ENCODE results near the gene ATIC. TPM values are rescaled to one million over a fixed set of nuclear protein-coding genes. Genes with fewer than 3 reads are reported as not detected.

The ATIC gene
- polyA plus RNA-seq, 1 donor from 2014 or later: 9.5 TPM

- H3K27me3 ChIP-seq (ENCODE audit: insufficient read depth, low read depth, low read length): no peaks in the 10 kb centered on the region
- no peaks in the 10 kb centered on the region for H3K36me3 ChIP-seq (ENCODE audit: insufficient read depth, low read length)
- H3F3A ChIP-seq (ENCODE audit: insufficient read depth, low read length, poor library complexity, severe bottlenecking): no peaks in the 10 kb centered on the region
- no peaks in the 10 kb centered on the region for H3K9me3 ChIP-seq (ENCODE audit: low read length)
- no peak overlapping the region for H3K27ac ChIP-seq (ENCODE audit: low read length)
- no peak overlapping the region for H3K4me3 ChIP-seq (ENCODE audit: low read length)
- H4K20me1 ChIP-seq (ENCODE audit: insufficient read depth): no peaks in the 10 kb centered on the region
- no peak overlapping the region for H3K9ac ChIP-seq (ENCODE audit: low read length)
- H3K4me2 ChIP-seq (ENCODE audit: low read length): no peak overlapping the region
- TF ChIP-seq SMC3 (conservative IDR thresholded peaks at IDR 0.05; ENCODE audit: poor library complexity): no peak
- no peak for TF ChIP-seq RAD21 (conservative IDR thresholded peaks at IDR 0.05)
- TF ChIP-seq MXI1 (conservative IDR thresholded peaks at IDR 0.05; ENCODE audit: poor library complexity, severe bottlenecking): no peak
- no peak for TF ChIP-seq REST (IDR thresholded peaks at IDR 0.05; ENCODE audit: borderline replicate concordance)
- TF ChIP-seq EZH2 (IDR thresholded peaks at IDR 0.05; ENCODE audit: borderline replicate concordance, insufficient read depth, low read length, poor library complexity, severe bottlenecking): no peak
- TF ChIP-seq TAF1 (IDR thresholded peaks at IDR 0.05; ENCODE audit: low read depth): no peak
- TF ChIP-seq CTCF (IDR thresholded peaks at IDR 0.05; ENCODE audit: poor library complexity, severe bottlenecking): no peak
- no peak for TF ChIP-seq POLR2AphosphoS5 (IDR thresholded peaks at IDR 0.05)
- no peak for TF ChIP-seq EP300 (conservative IDR thresholded peaks at IDR 0.05; ENCODE audit: poor library complexity, severe bottlenecking)
- H3K9me2 ChIP-seq (ENCODE audit: insufficient read depth, low read length): no peaks in the 10 kb centered on the region
- no peak overlapping the region for H2AFZ ChIP-seq (ENCODE audit: low read depth, low read length)
- no peaks in the 10 kb centered on the region for H3K79me2 ChIP-seq (replicated peaks; ENCODE audit: insufficient read depth, low read length)
Measured at GRCh38 chr2:215320679-215321078, 8.8 kb downstream of the ATIC start.

DNA sequence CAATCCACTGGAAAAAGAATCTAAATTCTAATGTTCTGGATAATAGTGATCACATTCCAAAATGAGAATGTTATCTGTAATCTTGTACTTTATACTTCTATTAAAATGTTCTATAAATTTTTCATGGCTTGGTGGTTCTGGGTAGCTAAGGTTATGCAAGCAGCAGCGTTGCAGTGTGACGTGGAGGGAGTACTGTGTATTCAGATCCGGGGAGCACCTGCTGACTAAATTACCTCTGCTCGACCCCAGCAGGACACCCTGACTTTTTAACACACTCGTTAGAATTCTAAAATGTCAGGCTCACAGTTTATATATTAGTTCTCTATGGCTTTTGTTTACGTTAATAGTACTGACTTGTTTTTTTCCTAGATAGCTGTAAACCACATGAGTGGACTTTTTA lies 13.0 kb downstream of the ATIC start:
- no peak overlapping the region for H3K9ac ChIP-seq (ENCODE audit: low read length)
- no peak overlapping the region for H3K4me3 ChIP-seq (ENCODE audit: low read length)
- no peak overlapping the region for H3K27ac ChIP-seq (ENCODE audit: low read length)
- no peak overlapping the region for H2AFZ ChIP-seq (ENCODE audit: low read depth, low read length)
- H3F3A ChIP-seq (ENCODE audit: insufficient read depth, low read length, poor library complexity, severe bottlenecking): no peaks in the 10 kb centered on the region
- TF ChIP-seq EP300 (conservative IDR thresholded peaks at IDR 0.05; ENCODE audit: poor library complexity, severe bottlenecking): no peak
- TF ChIP-seq TAF1 (IDR thresholded peaks at IDR 0.05; ENCODE audit: low read depth): no peak
- TF ChIP-seq MXI1 (conservative IDR thresholded peaks at IDR 0.05; ENCODE audit: poor library complexity, severe bottlenecking): no peak
- no peak for TF ChIP-seq CTCF (IDR thresholded peaks at IDR 0.05; ENCODE audit: poor library complexity, severe bottlenecking)
- no peak for TF ChIP-seq REST (IDR thresholded peaks at IDR 0.05; ENCODE audit: borderline replicate concordance)
- no peak for TF ChIP-seq RAD21 (conservative IDR thresholded peaks at IDR 0.05)
- no peak for TF ChIP-seq POLR2AphosphoS5 (IDR thresholded peaks at IDR 0.05)
- TF ChIP-seq SMC3 (conservative IDR thresholded peaks at IDR 0.05; ENCODE audit: poor library complexity): no peak
- TF ChIP-seq EZH2 (IDR thresholded peaks at IDR 0.05; ENCODE audit: borderline replicate concordance, insufficient read depth, low read length, poor library complexity, severe bottlenecking): no peak
- H4K20me1 ChIP-seq (ENCODE audit: insufficient read depth): no peaks in the 10 kb centered on the region
- H3K9me2 ChIP-seq (ENCODE audit: insufficient read depth, low read length): no peaks in the 10 kb centered on the region
- H3K27me3 ChIP-seq (ENCODE audit: insufficient read depth, low read depth, low read length): no peaks in the 10 kb centered on the region
- no peaks in the 10 kb centered on the region for H3K9me3 ChIP-seq (ENCODE audit: low read length)
- no peaks in the 10 kb centered on the region for H3K79me2 ChIP-seq (replicated peaks; ENCODE audit: insufficient read depth, low read length)
- no peaks in the 10 kb centered on the region for H3K36me3 ChIP-seq (ENCODE audit: insufficient read depth, low read length)
- no peak overlapping the region for H3K4me2 ChIP-seq (ENCODE audit: low read length)

All from neural cell (in vitro differentiated cells).